Caco-2 (cell line): ENCODE data around the gene FBXO4. TPM values are rescaled to one million over a fixed set of nuclear protein-coding genes. Genes with fewer than 3 reads are reported as not detected.

Experiments
- Bru-seq: library from RNA; stranded (reverse); fragments of 400-500 nt; gene quantifications from one replicate; lab custom pipeline; 2021; lab: Mats Ljungman, UMichigan
- BruChase-seq, 2 experiments: library from RNA; stranded (reverse); fragments of 400-500 nt; gene quantifications; one replicate each; lab custom pipeline; 2021; lab: Mats Ljungman, UMichigan
- BruUV-seq: library from RNA; stranded (reverse); fragments of 400-500 nt; replicated peaks from 2 replicates; lab custom pipeline; 2021; lab: Mats Ljungman, UMichigan
- CTCF ChIA-PET: fragments of 300-600 bp; sonication (Branson Sonifier 250); formaldehyde crosslinking; loops from one replicate; lab custom pipeline; 2022; ENCODE audit warnings: antibody characterized with exemption; lab: Charles Lee
- POLR2A ChIA-PET: fragments of 300-600 bp; sonication (Branson Sonifier 250); formaldehyde crosslinking; loops from one replicate; lab custom pipeline; 2022; ENCODE audit warnings: antibody characterized with exemption; lab: Charles Lee
- DNase-seq, 2 experiments: peaks; one replicate each; pipeline versions ENCODE4 v3.0.0 to v3.0.0-alpha.2; 2020 to 2022
- H3K27me3 ChIP-seq: replicated peaks from 2 replicates; pipeline ENCODE4 v1.6.0; 2011; ENCODE audit warnings: low read length; ENCODE audit not compliant: control insufficient read depth, insufficient read depth
- H3K36me3 ChIP-seq: 2 replicates; pipeline ENCODE4 v1.5.1; 2011; ENCODE audit warnings: low read length; ENCODE audit not compliant: control insufficient read depth, insufficient read depth
- H3K4me1 ChIP-seq: fragments of 250-450 bp; sonication (Bioruptor Pico); 2 replicates; pipeline ENCODE4 v1.5.1; 2020; ENCODE audit warnings: mild to moderate bottlenecking
- H3K4me3 ChIP-seq: 2 replicates; pipeline ENCODE4 v1.5.1; 2011; ENCODE audit warnings: low read depth, mild to moderate bottlenecking, control low read depth, low read length
- H3K9me3 ChIP-seq: fragments of 250-450 bp; sonication (Bioruptor Pico); 2 replicates; pipeline ENCODE4 v1.5.1; 2020; ENCODE audit warnings: mild to moderate bottlenecking, moderate library complexity
- H3K27ac Mint-ChIP-seq: one replicate; pipeline ENCODE4 v1.8.0; 2022; ENCODE audit warnings: mixed read lengths; ENCODE audit not compliant: unreplicated experiment
- H3K27me3 Mint-ChIP-seq: one replicate; pipeline ENCODE4 v1.8.0; 2022; ENCODE audit warnings: mixed read lengths; ENCODE audit not compliant: insufficient read depth, unreplicated experiment
- H3K36me3 Mint-ChIP-seq: one replicate; pipeline ENCODE4 v1.8.0; 2022; ENCODE audit warnings: mild to moderate bottlenecking, mixed read lengths; ENCODE audit not compliant: insufficient read depth, unreplicated experiment
- H3K4me1 Mint-ChIP-seq: one replicate; pipeline ENCODE4 v1.8.0; 2022; ENCODE audit warnings: low read depth, mixed read lengths; ENCODE audit not compliant: unreplicated experiment
- H3K4me3 Mint-ChIP-seq: one replicate; pipeline ENCODE4 v1.8.0; 2022; ENCODE audit warnings: mild to moderate bottlenecking, moderate library complexity, mixed read lengths; ENCODE audit not compliant: unreplicated experiment
- H3K9me3 Mint-ChIP-seq: one replicate; pipeline ENCODE4 v1.8.0; 2022; ENCODE audit warnings: mixed read lengths; ENCODE audit not compliant: unreplicated experiment
- intact Hi-C: fragments of 100-400 bp; cut with micrococcal nuclease; formaldehyde crosslinking; loops from one replicate; pipeline ENCODE4 v1.10.0; 2022; ENCODE audit not compliant: unreplicated experiment
- long read RNA-seq: library from polyadenylated mRNA; stranded (forward); transcript quantifications from one replicate; pipeline ENCODE4 v2.0.0, GENCODE V29; 2022
- total RNA-seq: library from RNA; stranded (reverse); gene quantifications from 2 replicates; pipeline ENCODE4 v1.2.3, GENCODE V29; 2022
- TF ChIP-seq, protein P1 (sequence below), 2 experiments: fragments of 200-600 bp in 1 of 2; IDR thresholded peaks; 1 replicate in 1 of 2; 2 replicates in 1 of 2; pipeline versions ENCODE4 v1.5.1 to v1.8.0; 2011 to 2022; ENCODE audit warnings: antibody characterized with exemption in 1 of 2, control low read depth in 1 of 2, inconsistent platforms in 1 of 2, low read depth in 1 of 2, low read length in 1 of 2, mild to moderate bottlenecking in 1 of 2, moderate library complexity in 1 of 2; ENCODE audit not compliant: insufficient read depth in 1 of 2, severe bottlenecking in 1 of 2, unreplicated experiment in 1 of 2

Gene FBXO4
- total RNA-seq (8.1 and 9.7 TPM in 2 replicates), Bru-seq, nascent RNA (percentile 76 among the genes with signal in this experiment), BruChase-seq, experiment 1, labeled RNA remaining after a 2-hour chase (percentile 74 among the genes with signal in this experiment), BruChase-seq, experiment 2, labeled RNA remaining after a 6-hour chase (percentile 68 among the genes with signal in this experiment)
- long read RNA-seq, transcript FBXO4-201 (7 exons, 1,682 nt) = major isoform, 12 of 22 reads
- long read RNA-seq, partial matches to known transcripts = 3 of 22 reads
- long read RNA-seq, other reads (novel, unspliced or antisense) = 4 of 22 reads

DNA sequence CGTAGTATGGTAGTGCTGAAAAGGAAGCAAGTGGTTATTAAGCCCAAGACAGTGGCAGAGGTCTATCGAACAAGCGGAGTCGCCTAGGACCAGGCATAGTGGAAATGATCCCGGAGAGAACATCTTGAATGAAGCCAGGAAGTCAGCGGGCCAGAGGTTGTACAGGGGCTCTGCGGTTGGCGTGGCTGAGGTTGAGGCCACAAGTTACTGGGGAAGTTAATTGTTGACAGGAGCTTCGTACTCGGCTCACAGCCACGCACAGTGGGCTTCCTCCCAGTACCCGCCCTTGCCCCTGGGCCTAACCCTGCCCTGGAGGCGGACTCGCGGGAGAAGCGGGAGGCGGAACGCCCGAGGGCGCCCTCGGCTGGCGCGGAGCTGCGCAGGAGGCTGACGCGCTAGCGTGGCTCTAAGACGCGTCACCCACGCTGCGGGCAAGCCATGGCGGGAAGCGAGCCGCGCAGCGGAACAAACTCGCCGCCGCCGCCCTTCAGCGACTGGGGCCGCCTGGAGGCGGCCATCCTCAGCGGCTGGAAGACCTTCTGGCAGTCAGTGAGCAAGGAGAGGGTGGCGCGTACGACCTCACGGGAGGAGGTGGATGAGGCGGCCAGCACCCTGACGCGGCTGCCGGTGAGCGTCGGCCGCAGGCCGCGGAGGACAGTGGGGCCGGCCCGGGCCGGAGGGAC, at the start of gene FBXO4:
FBXO4 (plus strand) TSS at position 410 of the 683 bp plus-strand sequence; CDS start at position 439, 29 bp downstream.
- no peaks in the 10 kb centered on the region for H3K27me3 Mint-ChIP-seq
- peak within 1 kb of the TSS; percentile 92 for H3K27ac Mint-ChIP-seq
- Histone ChIP-seq H3K4me1 (peaks cover 7% of the 10 kb centered on the region), H3K9me3 (no peaks in the 10 kb centered on the region), H3K36me3 (no peaks in the 10 kb centered on the region; the same call in 1 of the 2 replicates), H3K4me3 (peak within 1 kb of the TSS; percentile 71), H3K27me3 (no peaks in the 10 kb centered on the region)
- intact Hi-C loops = loop anchor here (1.0 to 10.0 kb wide), 4 partner anchors 21 to 960 kb away; partner anchors contain the start of genes OXCT1 and RIMOC1
- H3K36me3 Mint-ChIP-seq = peaks cover 19% of the 10 kb centered on the region
- H3K9me3 Mint-ChIP-seq = no peaks in the 10 kb centered on the region
- no peaks in the 10 kb centered on the region for H3K4me1 Mint-ChIP-seq
- TF ChIP-seq, protein P1, sequence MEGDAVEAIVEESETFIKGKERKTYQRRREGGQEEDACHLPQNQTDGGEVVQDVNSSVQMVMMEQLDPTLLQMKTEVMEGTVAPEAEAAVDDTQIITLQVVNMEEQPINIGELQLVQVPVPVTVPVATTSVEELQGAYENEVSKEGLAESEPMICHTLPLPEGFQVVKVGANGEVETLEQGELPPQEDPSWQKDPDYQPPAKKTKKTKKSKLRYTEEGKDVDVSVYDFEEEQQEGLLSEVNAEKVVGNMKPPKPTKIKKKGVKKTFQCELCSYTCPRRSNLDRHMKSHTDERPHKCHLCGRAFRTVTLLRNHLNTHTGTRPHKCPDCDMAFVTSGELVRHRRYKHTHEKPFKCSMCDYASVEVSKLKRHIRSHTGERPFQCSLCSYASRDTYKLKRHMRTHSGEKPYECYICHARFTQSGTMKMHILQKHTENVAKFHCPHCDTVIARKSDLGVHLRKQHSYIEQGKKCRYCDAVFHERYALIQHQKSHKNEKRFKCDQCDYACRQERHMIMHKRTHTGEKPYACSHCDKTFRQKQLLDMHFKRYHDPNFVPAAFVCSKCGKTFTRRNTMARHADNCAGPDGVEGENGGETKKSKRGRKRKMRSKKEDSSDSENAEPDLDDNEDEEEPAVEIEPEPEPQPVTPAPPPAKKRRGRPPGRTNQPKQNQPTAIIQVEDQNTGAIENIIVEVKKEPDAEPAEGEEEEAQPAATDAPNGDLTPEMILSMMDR (IDR thresholded peaks at IDR 0.05; ENCODE audit: insufficient read depth in 1 of 2, low read depth in 1 of 2, low read length in 1 of 2, severe bottlenecking in 1 of 2, unreplicated experiment in 1 of 2) = peak; percentile 36 to 81
- ChIA-PET POLR2A (interaction anchor here (0.5 to 1.7 kb wide), 2 partner anchors 21 to 54 kb away, joined by 3 to 22 read pairs; partner anchors contain the start of gene RIMOC1), CTCF (interaction anchor here (0.6 to 1.0 kb wide), 3 partner anchors 21 to 1175 kb away, joined by 3 to 6 read pairs (median 3); partner anchors contain the start of gene RIMOC1)
- no TSS peak for BruUV-seq
- DNase-seq = peak; percentile 87
- H3K4me3 Mint-ChIP-seq = peak within 1 kb of the TSS; percentile 87

DNA sequence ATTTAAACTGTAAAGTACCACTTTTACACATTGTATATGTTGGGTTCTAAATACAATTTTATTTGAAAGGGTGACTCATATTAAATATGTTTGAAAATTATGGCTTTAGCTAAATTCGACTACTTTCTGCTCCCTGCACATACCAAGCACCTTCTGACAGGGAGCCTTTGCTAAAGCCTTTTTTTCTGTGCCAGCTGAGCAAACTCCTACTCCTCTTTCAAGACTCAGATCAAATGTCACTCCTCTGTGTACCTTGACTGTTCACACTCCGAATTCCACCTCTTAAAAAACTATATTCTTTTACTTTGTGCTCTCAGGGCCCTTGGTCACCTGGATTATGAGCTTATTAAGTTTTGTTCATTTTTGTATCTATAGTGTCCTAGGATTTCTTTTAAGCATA, 48.4 kb upstream of the FBXO4 start:
- Mint-ChIP-seq H3K36me3 (no peaks in the 10 kb centered on the region), H3K27me3 (no peaks in the 10 kb centered on the region), H3K9me3 (no peaks in the 10 kb centered on the region), H3K27ac (no peak overlapping the region), H3K4me1 (no peaks in the 10 kb centered on the region), H3K4me3 (no peak overlapping the region)
- ChIA-PET CTCF (no interaction called here), POLR2A (interaction anchor here (1.0 kb wide), 1 partner anchor 28 kb away, joined by 3 read pairs; the partner anchor contains the start of gene RIMOC1)
- H3K4me1 ChIP-seq = peaks cover 6% of the 10 kb centered on the region; the same call in 1 of the 2 replicates
- intact Hi-C loops = no loop called here
- H3K36me3 ChIP-seq = no peaks in the 10 kb centered on the region
- no peaks in the 10 kb centered on the region for H3K27me3 ChIP-seq
- BruUV-seq = no TSS peak
- no peaks in the 10 kb centered on the region for H3K9me3 ChIP-seq
- H3K4me3 ChIP-seq = no peak overlapping the region
- TF ChIP-seq, protein P1 (IDR thresholded peaks at IDR 0.05; ENCODE audit: insufficient read depth in 1 of 2, low read depth in 1 of 2, low read length in 1 of 2, severe bottlenecking in 1 of 2, unreplicated experiment in 1 of 2) = no peak
- DNase-seq = no peak

GRCh38 chr5:41877408-41877807, 47.7 kb upstream of the FBXO4 start:
- H3K4me1 Mint-ChIP-seq = no peaks in the 10 kb centered on the region
- CTCF ChIA-PET = no interaction called here

More at GRCh38 chr5:41877408-41877807, 47.7 kb upstream of the FBXO4 start:
- DNase-seq = no peak
- H3K27me3 ChIP-seq = no peaks in the 10 kb centered on the region
- no peak overlapping the region for H3K4me3 ChIP-seq
- POLR2A ChIA-PET = no interaction called here
- H3K4me3 Mint-ChIP-seq = no peak overlapping the region
- intact Hi-C loops = no loop called here
- H3K36me3 ChIP-seq = no peaks in the 10 kb centered on the region
- H3K9me3 ChIP-seq = no peaks in the 10 kb centered on the region
- H3K4me1 ChIP-seq = peaks cover 6% of the 10 kb centered on the region; the same call in 1 of the 2 replicates
- TF ChIP-seq, protein P1 (IDR thresholded peaks at IDR 0.05; ENCODE audit: insufficient read depth in 1 of 2, low read depth in 1 of 2, low read length in 1 of 2, severe bottlenecking in 1 of 2, unreplicated experiment in 1 of 2) = no peak
- no TSS peak for BruUV-seq
- H3K36me3 Mint-ChIP-seq = no peaks in the 10 kb centered on the region
- H3K9me3 Mint-ChIP-seq = no peaks in the 10 kb centered on the region
- H3K27me3 Mint-ChIP-seq = no peaks in the 10 kb centered on the region
- no peak overlapping the region for H3K27ac Mint-ChIP-seq
